ENCODE results near the gene CA10.

DNA sequence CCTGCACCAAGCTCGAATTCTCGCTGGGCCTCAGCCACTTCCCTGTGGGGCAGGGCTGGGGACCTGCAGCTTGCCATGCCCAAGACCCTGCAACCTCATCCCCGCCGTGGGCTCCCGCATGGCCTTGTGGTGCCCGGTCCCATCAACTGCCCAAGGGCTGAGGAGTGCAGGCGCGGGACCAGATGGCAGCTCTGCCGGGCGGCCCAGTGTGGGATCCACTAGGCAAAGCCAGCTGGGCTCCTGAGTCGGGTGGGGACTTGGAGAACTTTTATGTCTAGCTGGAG, 489.6 kb downstream of the CA10 start:
- no peak for TF ChIP-seq POLR2AphosphoS5 (IDR thresholded peaks at IDR 0.05)
- TF ChIP-seq, protein P1, sequence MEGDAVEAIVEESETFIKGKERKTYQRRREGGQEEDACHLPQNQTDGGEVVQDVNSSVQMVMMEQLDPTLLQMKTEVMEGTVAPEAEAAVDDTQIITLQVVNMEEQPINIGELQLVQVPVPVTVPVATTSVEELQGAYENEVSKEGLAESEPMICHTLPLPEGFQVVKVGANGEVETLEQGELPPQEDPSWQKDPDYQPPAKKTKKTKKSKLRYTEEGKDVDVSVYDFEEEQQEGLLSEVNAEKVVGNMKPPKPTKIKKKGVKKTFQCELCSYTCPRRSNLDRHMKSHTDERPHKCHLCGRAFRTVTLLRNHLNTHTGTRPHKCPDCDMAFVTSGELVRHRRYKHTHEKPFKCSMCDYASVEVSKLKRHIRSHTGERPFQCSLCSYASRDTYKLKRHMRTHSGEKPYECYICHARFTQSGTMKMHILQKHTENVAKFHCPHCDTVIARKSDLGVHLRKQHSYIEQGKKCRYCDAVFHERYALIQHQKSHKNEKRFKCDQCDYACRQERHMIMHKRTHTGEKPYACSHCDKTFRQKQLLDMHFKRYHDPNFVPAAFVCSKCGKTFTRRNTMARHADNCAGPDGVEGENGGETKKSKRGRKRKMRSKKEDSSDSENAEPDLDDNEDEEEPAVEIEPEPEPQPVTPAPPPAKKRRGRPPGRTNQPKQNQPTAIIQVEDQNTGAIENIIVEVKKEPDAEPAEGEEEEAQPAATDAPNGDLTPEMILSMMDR (IDR thresholded peaks at IDR 0.05), result no peak
- no peak for TF ChIP-seq POLR2A (IDR thresholded peaks at IDR 0.05)
